ENCODE results near the gene GDI2. TPM values are rescaled to one million over a fixed set of nuclear protein-coding genes. Genes with fewer than 3 reads are reported as not detected.
"Not testable (repeated sequence)": the region's sequence is repeated elsewhere in the genome, so short reads cannot be mapped to it uniquely, and the experiment has no call there.

Gene GDI2
- total RNA-seq, 1 donor from 2014 or later = 174 TPM

GRCh38 chr10:5855979-5856700 lies 42.9 kb upstream of the GDI2 start:
- H3K4me3 ChIP-seq = no peak overlapping the region
- no peaks in the 10 kb centered on the region for H3K36me3 ChIP-seq
- no peak overlapping the region for H3K27ac ChIP-seq
- DNase-seq (ENCODE audit: extremely low spot score in 2 of 2) = no peak
- H3K27me3 ChIP-seq = no peaks in the 10 kb centered on the region
- no peaks in the 10 kb centered on the region for H3K4me1 ChIP-seq
- H3K9me3 ChIP-seq = no peaks in the 10 kb centered on the region
- no peak for TF ChIP-seq POLR2A (IDR thresholded peaks at IDR 0.05)
- no peak for TF ChIP-seq CTCF (IDR thresholded peaks at IDR 0.05)
- TF ChIP-seq POLR2AphosphoS5 (IDR thresholded peaks at IDR 0.05; ENCODE audit: insufficient read depth in 1 of 2, low read depth in 1 of 2) = no peak
- intact Hi-C loops (cut with DNase I) = no loop called here

- no peak for TF ChIP-seq CTCF (IDR thresholded peaks at IDR 0.05)
- no peak for TF ChIP-seq POLR2A (IDR thresholded peaks at IDR 0.05)
- TF ChIP-seq POLR2AphosphoS5 (IDR thresholded peaks at IDR 0.05; ENCODE audit: insufficient read depth in 1 of 2, low read depth in 1 of 2) = no peak
- Histone ChIP-seq H3K27me3 (no peaks in the 10 kb centered on the region), H3K36me3 (no peaks in the 10 kb centered on the region), H3K4me1 (no peaks in the 10 kb centered on the region), H3K27ac (no peak overlapping the region), H3K4me3 (no peak overlapping the region), H3K9me3 (no peaks in the 10 kb centered on the region)
- no peak for DNase-seq (ENCODE audit: extremely low spot score in 2 of 2)
- intact Hi-C loops (cut with DNase I) = no loop called here
These were observed 40.9 kb upstream of the GDI2 start for GRCh38 chr10:5854131-5854475.

GRCh38 chr10:5846667-5847066 lies 33.4 kb upstream of the GDI2 start:
- H3K27me3 ChIP-seq; intact Hi-C loops (cut with DNase I); DNase-seq (ENCODE audit: extremely low spot score in 2 of 2); H3K36me3 ChIP-seq; H3K4me3 ChIP-seq; H3K9me3 ChIP-seq: not testable (repeated sequence)
- H3K4me1 ChIP-seq = peaks cover 25% of the 10 kb centered on the region
- peak overlapping the region; percentile 40 for H3K27ac ChIP-seq

GRCh38 chr10:5844345-5845055 lies 31.3 kb upstream of the GDI2 start:
- no peaks in the 10 kb centered on the region for H3K27me3 ChIP-seq
- no peak for TF ChIP-seq CTCF (IDR thresholded peaks at IDR 0.05)
- no peak for TF ChIP-seq POLR2A (IDR thresholded peaks at IDR 0.05)
- TF ChIP-seq POLR2AphosphoS5 (IDR thresholded peaks at IDR 0.05; ENCODE audit: insufficient read depth in 1 of 2, low read depth in 1 of 2) = no peak
- intact Hi-C loops (cut with DNase I) = no loop called here

GRCh38 chr10:5843686-5844344 lies 30.6 kb upstream of the GDI2 start:
- H3K27ac ChIP-seq = no peak overlapping the region
- intact Hi-C loops (cut with DNase I) = no loop called here
- H3K36me3 ChIP-seq = no peaks in the 10 kb centered on the region
- H3K4me1 ChIP-seq = peaks cover 29% of the 10 kb centered on the region
- H3K27me3 ChIP-seq = no peaks in the 10 kb centered on the region
- H3K9me3 ChIP-seq = no peaks in the 10 kb centered on the region
- TF ChIP-seq POLR2AphosphoS5 (IDR thresholded peaks at IDR 0.05; ENCODE audit: insufficient read depth in 1 of 2, low read depth in 1 of 2) (no peak), CTCF (IDR thresholded peaks at IDR 0.05) (no peak), POLR2A (IDR thresholded peaks at IDR 0.05) (no peak)
- H3K4me3 ChIP-seq = no peak overlapping the region
- DNase-seq (ENCODE audit: extremely low spot score in 2 of 2) = no peak

More at GRCh38 chr10:5844345-5845055, 31.3 kb upstream of the GDI2 start:
- Histone ChIP-seq H3K4me1 (peaks cover 29% of the 10 kb centered on the region), H3K9me3 (no peaks in the 10 kb centered on the region), H3K27ac (peak overlapping the region; percentile 40), H3K36me3 (no peaks in the 10 kb centered on the region), H3K4me3 (no peak overlapping the region)
- DNase-seq (ENCODE audit: extremely low spot score in 2 of 2) = no peak
